Natural killer cell (primary cell): ENCODE measurements around the gene KIR3DL2. TPM values are rescaled to one million over a fixed set of nuclear protein-coding genes. Genes with fewer than 3 reads are reported as not detected.

Experiments
- ATAC-seq, 3 donors: fragments of 150-1000 bp in 2 of 3; fragments of 200-7000 bp in 1 of 3; cut with Tn5 transposase; 1 replicate in 1 of 3; 2 replicates in 2 of 3; pipeline ENCODE4 v1.10.0; 2021; ENCODE audit warnings: mild to moderate bottlenecking in 2 of 3, moderate library complexity in 2 of 3
- DNase-seq, 2 donors: peaks; one replicate each; pipeline versions ENCODE4 v3.0.0 to v3.0.0-alpha.2; 2013 to 2021; ENCODE audit warnings: mixed read lengths in 1 of 2
- H3K27ac ChIP-seq: one replicate; pipeline ENCODE4 v1.5.1; 2013; ENCODE audit warnings: mild to moderate bottlenecking, low read length
- H3K27me3 ChIP-seq: one replicate; pipeline ENCODE4 v1.6.1; 2013; ENCODE audit warnings: low read length; ENCODE audit not compliant: control insufficient read depth, insufficient read depth
- H3K36me3 ChIP-seq: one replicate; pipeline ENCODE4 v1.6.1; 2013; ENCODE audit warnings: low read length; ENCODE audit not compliant: control insufficient read depth, insufficient read depth
- H3K4me1 ChIP-seq: one replicate; pipeline ENCODE4 v1.6.1; 2013; ENCODE audit warnings: low read length; ENCODE audit not compliant: control insufficient read depth, insufficient read depth
- H3K4me3 ChIP-seq: one replicate; pipeline ENCODE4 v1.5.1; 2013; ENCODE audit warnings: low read length
- H3K9me3 ChIP-seq: one replicate; pipeline ENCODE4 v1.6.1; 2013; ENCODE audit warnings: low read length; ENCODE audit not compliant: control insufficient read depth, insufficient read depth
- H3K27ac Mint-ChIP-seq, 2 donors: one replicate each; pipeline ENCODE4 v1.8.0; 2022; ENCODE audit warnings: mild to moderate bottlenecking in 2 of 2, mixed read lengths in 2 of 2, moderate library complexity in 1 of 2
- H3K27me3 Mint-ChIP-seq, 2 donors: one replicate each; pipeline ENCODE4 v1.8.0; 2022; ENCODE audit warnings: low read depth in 2 of 2, mixed read lengths in 2 of 2
- H3K36me3 Mint-ChIP-seq: one replicate; pipeline ENCODE4 v1.8.0; 2022; ENCODE audit warnings: mixed read lengths
- H3K4me1 Mint-ChIP-seq, 2 donors: one replicate each; pipeline ENCODE4 v1.8.0; 2022; ENCODE audit warnings: mixed read lengths in 2 of 2
- H3K4me3 Mint-ChIP-seq: one replicate; pipeline ENCODE4 v1.8.0; 2022; ENCODE audit warnings: mild to moderate bottlenecking, moderate library complexity, mixed read lengths
- H3K9me3 Mint-ChIP-seq, 2 donors: one replicate each; pipeline ENCODE4 v1.8.0; 2022; ENCODE audit warnings: mixed read lengths in 2 of 2
- WGBS: methylation state at CpG from one replicate; pipeline ENCODE4 v1.1.7; 2013; ENCODE audit warnings: missing lambda C conversion rate; ENCODE audit not compliant: insufficient coverage; 5-methylcytosine and 5-hydroxymethylcytosine counted together
- intact Hi-C: fragments of 100-400 bp; cut with micrococcal nuclease; formaldehyde crosslinking; loops from one replicate; pipeline ENCODE4 v1.14.2; 2022
- total RNA-seq, 4 donors: library from RNA; stranded (reverse); fragments of 120-200 nt in 1 of 4; gene quantifications; one replicate each; pipeline versions ENCODE4 v1.2.3 to v1.2.4, GENCODE V29; 2013 to 2022
- TF ChIP-seq, protein P1 (sequence below): fragments of 200-600 bp; IDR thresholded peaks from one replicate; pipeline ENCODE4 v1.8.0; 2022; ENCODE audit warnings: antibody characterized with exemption

Gene KIR3DL2
- total RNA-seq, 3 donors from 2014 or later (not counting 1 experiment from before 2014, with no cell fraction given), result 24.0 to 89.0 (median 65.1) TPM

- Mint-ChIP-seq H3K27me3 (peaks cover 6 to 15% of the 10 kb centered on the region in 2 donors), H3K27ac (no peak overlapping the region), H3K36me3 (no peaks in the 10 kb centered on the region), H3K4me1 (peaks cover 16 to 21% of the 10 kb centered on the region in 2 donors), H3K4me3 (no peak overlapping the region), H3K9me3 (no peaks in the 10 kb centered on the region)
- DNase-seq, result no peak
- Histone ChIP-seq H3K27ac (no peak overlapping the region), H3K4me1 (peaks cover 15% of the 10 kb centered on the region), H3K36me3 (no peaks in the 10 kb centered on the region), H3K4me3 (no peak overlapping the region), H3K9me3 (no peaks in the 10 kb centered on the region), H3K27me3 (peaks cover 5% of the 10 kb centered on the region)
- WGBS, result 27% methylated on average over 2 of the region's 3 CpGs
- intact Hi-C loops, result no loop called here
- TF ChIP-seq, protein P1, sequence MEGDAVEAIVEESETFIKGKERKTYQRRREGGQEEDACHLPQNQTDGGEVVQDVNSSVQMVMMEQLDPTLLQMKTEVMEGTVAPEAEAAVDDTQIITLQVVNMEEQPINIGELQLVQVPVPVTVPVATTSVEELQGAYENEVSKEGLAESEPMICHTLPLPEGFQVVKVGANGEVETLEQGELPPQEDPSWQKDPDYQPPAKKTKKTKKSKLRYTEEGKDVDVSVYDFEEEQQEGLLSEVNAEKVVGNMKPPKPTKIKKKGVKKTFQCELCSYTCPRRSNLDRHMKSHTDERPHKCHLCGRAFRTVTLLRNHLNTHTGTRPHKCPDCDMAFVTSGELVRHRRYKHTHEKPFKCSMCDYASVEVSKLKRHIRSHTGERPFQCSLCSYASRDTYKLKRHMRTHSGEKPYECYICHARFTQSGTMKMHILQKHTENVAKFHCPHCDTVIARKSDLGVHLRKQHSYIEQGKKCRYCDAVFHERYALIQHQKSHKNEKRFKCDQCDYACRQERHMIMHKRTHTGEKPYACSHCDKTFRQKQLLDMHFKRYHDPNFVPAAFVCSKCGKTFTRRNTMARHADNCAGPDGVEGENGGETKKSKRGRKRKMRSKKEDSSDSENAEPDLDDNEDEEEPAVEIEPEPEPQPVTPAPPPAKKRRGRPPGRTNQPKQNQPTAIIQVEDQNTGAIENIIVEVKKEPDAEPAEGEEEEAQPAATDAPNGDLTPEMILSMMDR, result no peak
- no peak for ATAC-seq
These were observed 27.2 kb downstream of the KIR3DL2 start for GRCh38 chr19:54877471-54877870.

GRCh38 chr19:54881884-54882283 is 31.6 kb downstream of the KIR3DL2 start:
- Histone ChIP-seq H3K27me3 (peaks cover 5% of the 10 kb centered on the region), H3K4me3 (no peak overlapping the region), H3K4me1 (peaks cover 32% of the 10 kb centered on the region), H3K9me3 (no peaks in the 10 kb centered on the region), H3K27ac (no peak overlapping the region), H3K36me3 (no peaks in the 10 kb centered on the region)
- WGBS, result 70% methylated on average over 6 of the region's 6 CpGs
- TF ChIP-seq, protein P1, result no peak
- ATAC-seq (no peak), DNase-seq (no peak)
- H3K4me3 Mint-ChIP-seq, result no peak overlapping the region
- H3K4me1 Mint-ChIP-seq, result peaks cover 17 to 22% of the 10 kb centered on the region in 2 donors
- H3K36me3 Mint-ChIP-seq, result no peaks in the 10 kb centered on the region
- H3K9me3 Mint-ChIP-seq, result no peaks in the 10 kb centered on the region
- no peak overlapping the region for H3K27ac Mint-ChIP-seq
- intact Hi-C loops, result loop anchor here (1.0 to 10.0 kb wide), 4 partner anchors 35 to 535 kb away; no protein-coding TSS in a partner anchor
- H3K27me3 Mint-ChIP-seq, result peaks cover 4 to 9% of the 10 kb centered on the region in 2 donors

DNA sequence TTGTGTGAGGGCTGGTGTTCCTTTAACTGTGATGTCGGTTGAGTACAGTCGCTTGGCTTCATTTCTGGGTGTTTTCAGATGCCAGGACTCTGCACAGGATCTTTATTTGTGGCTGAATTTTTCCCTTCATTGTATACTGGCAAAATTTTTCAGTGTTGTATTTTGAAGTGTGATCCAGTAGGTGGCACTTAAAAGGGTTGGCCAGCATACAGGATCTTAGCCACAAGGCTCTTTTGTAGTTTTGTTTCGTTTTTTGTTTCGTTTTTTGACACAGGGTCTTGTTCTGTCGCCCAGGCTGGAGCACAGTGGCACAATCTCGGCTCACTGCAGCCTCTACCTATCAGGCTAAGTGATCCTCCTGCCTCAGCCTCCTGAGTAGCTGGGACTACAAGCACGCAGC is 32.5 kb downstream of the KIR3DL2 start:
- H3K36me3 ChIP-seq, result no peaks in the 10 kb centered on the region

More for the DNA sequence above, 32.5 kb downstream of the KIR3DL2 start:
- TF ChIP-seq, protein P1, result peak; percentile 50
- peaks cover 32% of the 10 kb centered on the region for H3K4me1 ChIP-seq
- H3K4me3 Mint-ChIP-seq, result peak overlapping the region; percentile 75
- H3K27me3 ChIP-seq, result peaks cover 5% of the 10 kb centered on the region
- no peaks in the 10 kb centered on the region for H3K9me3 Mint-ChIP-seq
- WGBS, result 35% methylated on average over 7 of the region's 7 CpGs
- peaks cover 4 to 9% of the 10 kb centered on the region in 2 donors for H3K27me3 Mint-ChIP-seq
- H3K36me3 Mint-ChIP-seq, result no peaks in the 10 kb centered on the region
- no peak overlapping the region for H3K4me3 ChIP-seq
- ATAC-seq, result peak; percentile 86 to 89 (median 86)
- DNase-seq, result peak; percentile 21 to 50
- H3K9me3 ChIP-seq, result no peaks in the 10 kb centered on the region
- H3K4me1 Mint-ChIP-seq, result peaks cover 17 to 18% of the 10 kb centered on the region in 2 donors
- intact Hi-C loops, result loop anchor here (2.0 to 10.0 kb wide), 3 partner anchors 132 to 535 kb away; no protein-coding TSS in a partner anchor
- H3K27ac Mint-ChIP-seq, result peak overlapping the region; percentile 71 to 86
- peak overlapping the region; percentile 80 for H3K27ac ChIP-seq
